Breast epithelium (tissue), 4 donors: Measurements from ENCODE around the gene GLCCI1. TPM values are rescaled to one million over a fixed set of nuclear protein-coding genes. Genes with fewer than 3 reads are reported as not detected.

Source experiments
- DNase-seq, 2 donors: peaks; one replicate each; pipeline ENCODE4 v3.0.0-alpha.2; 2019; ENCODE audit warnings: low spot score in 2 of 2
- H3K27ac ChIP-seq, 2 donors: fragments of 200-600 bp; sonication (generic) in 1 of 2; one replicate each; pipeline ENCODE4 v1.5.1; 2016 to 2019; ENCODE audit warnings: mild to moderate bottlenecking in 1 of 2
- H3K27me3 ChIP-seq, 2 donors: fragments of 200-600 bp; sonication (generic) in 1 of 2; one replicate each; pipeline versions ENCODE4 v1.5.1 to v1.6.0; 2017 to 2019; ENCODE audit warnings: control low read depth in 1 of 2, mild to moderate bottlenecking in 1 of 2
- H3K36me3 ChIP-seq: fragments of 200-600 bp; one replicate; pipeline ENCODE4 v1.5.1; 2019
- H3K4me1 ChIP-seq, 2 donors: fragments of 200-600 bp; sonication (generic); one replicate each; pipeline ENCODE4 v1.5.1; 2016 to 2019; ENCODE audit warnings: control low read depth in 1 of 2
- H3K4me3 ChIP-seq, 3 donors: fragments of 200-600 bp; sonication (generic); 1 replicate in 2 of 3; 2 replicates in 1 of 3; pipeline ENCODE4 v1.5.1; 2016 to 2019; ENCODE audit warnings: mild to moderate bottlenecking in 3 of 3, moderate library complexity in 2 of 3
- H3K9me3 ChIP-seq, 2 donors: fragments of 200-600 bp; sonication (generic) in 1 of 2; one replicate each; pipeline ENCODE4 v1.5.1; 2016 to 2019; ENCODE audit warnings: control low read depth in 1 of 2
- CTCF ChIP-seq, 3 donors: fragments of 450-650 bp; IDR thresholded peaks; one replicate each; pipeline ENCODE4 v1.5.1; 2016 to 2017; ENCODE audit warnings: antibody characterized with exemption in 3 of 3, mild to moderate bottlenecking in 3 of 3, moderate library complexity in 3 of 3
- POLR2A ChIP-seq: fragments of 450-650 bp; IDR thresholded peaks from one replicate; pipeline ENCODE4 v1.6.1; 2016; ENCODE audit warnings: antibody characterized with exemption, mild to moderate bottlenecking, moderate library complexity
- POLR2AphosphoS5 ChIP-seq, 3 donors: sonication (generic); formaldehyde crosslinking; IDR thresholded peaks; one replicate each; pipeline ENCODE4 v1.6.1; 2017; ENCODE audit warnings: antibody characterized with exemption in 3 of 3
- intact Hi-C: fragments of 100-400 bp; cut with DNase I; formaldehyde crosslinking; loops from one replicate; pipeline ENCODE4 v1.15.1; 2023; ENCODE audit warnings: low total_unique reads
- total RNA-seq, 3 donors: library from RNA; depleted of rRNA; stranded (reverse); fragments of >200 nt; gene quantifications; one replicate each; pipeline ENCODE4 v1.1.0, GENCODE V29; 2016

The GLCCI1 gene
- total RNA-seq, 3 donors from 2014 or later, result 11.7 to 29.1 (median 18.4) TPM

GRCh38 chr7:7966141-7966734 lies 2.4 kb upstream of the GLCCI1 start:
- Histone ChIP-seq H3K27ac (no peak overlapping the region), H3K9me3 (no peaks in the 10 kb centered on the region), H3K4me1 (no peaks in the 10 kb centered on the region), H3K27me3 (no peaks in the 10 kb centered on the region), H3K36me3 (no peaks in the 10 kb centered on the region), H3K4me3 (no peak overlapping the region)
- no peak for TF ChIP-seq CTCF (IDR thresholded peaks at IDR 0.05)
- TF ChIP-seq POLR2AphosphoS5 (IDR thresholded peaks at IDR 0.05), result no peak
- no peak for TF ChIP-seq POLR2A
- no peak for DNase-seq
- intact Hi-C loops, result no loop called here

- DNase-seq, result no peak
- intact Hi-C loops, result no loop called here
- Histone ChIP-seq H3K27me3 (no peaks in the 10 kb centered on the region), H3K4me1 (no peaks in the 10 kb centered on the region), H3K4me3 (peak overlapping the region; percentile 94 to 98 (median 97)), H3K36me3 (no peaks in the 10 kb centered on the region), H3K9me3 (no peaks in the 10 kb centered on the region), H3K27ac (peak overlapping the region; percentile 95)
- no peak for TF ChIP-seq CTCF (IDR thresholded peaks at IDR 0.05)
- TF ChIP-seq POLR2A, result no peak
- TF ChIP-seq POLR2AphosphoS5 (IDR thresholded peaks at IDR 0.05), result no peak
These were observed 581 bp upstream of the GLCCI1 start for GRCh38 chr7:7967886-7968543.

GRCh38 chr7:7969306-7970236 lies 975 bp downstream of the GLCCI1 start:
- Histone ChIP-seq H3K27me3 (no peaks in the 10 kb centered on the region), H3K4me1 (no peaks in the 10 kb centered on the region), H3K4me3 (peak overlapping the region; percentile 94 to 98 (median 97)), H3K36me3 (no peaks in the 10 kb centered on the region), H3K9me3 (no peaks in the 10 kb centered on the region), H3K27ac (peak overlapping the region; percentile 95)
- no peak for TF ChIP-seq CTCF (IDR thresholded peaks at IDR 0.05)
- no peak for TF ChIP-seq POLR2AphosphoS5 (IDR thresholded peaks at IDR 0.05)
- intact Hi-C loops, result no loop called here
- DNase-seq, result peak in 1 of 2 donors; percentile 57

- Histone ChIP-seq H3K27ac (peak overlapping the region; percentile 68 to 95), H3K36me3 (no peaks in the 10 kb centered on the region), H3K4me1 (no peaks in the 10 kb centered on the region), H3K9me3 (no peaks in the 10 kb centered on the region), H3K27me3 (no peaks in the 10 kb centered on the region), H3K4me3 (peak overlapping the region; percentile 94 to 98 (median 97))
- intact Hi-C loops, result no loop called here
- TF ChIP-seq POLR2AphosphoS5 (IDR thresholded peaks at IDR 0.05) (no peak), CTCF (IDR thresholded peaks at IDR 0.05) (no peak), POLR2A (no peak)
- no peak for DNase-seq
These were observed 1.6 kb downstream of the GLCCI1 start for GRCh38 chr7:7970237-7970530.
